GM12873 (cell line): ENCODE results near the gene FYB2.

Experiments used
- TF ChIP-seq, protein P1 (sequence below): IDR thresholded peaks from 2 replicates; pipeline ENCODE4 v1.5.1; 2012; ENCODE audit warnings: low read depth, mild to moderate bottlenecking, moderate library complexity, low read length, control low read depth; ENCODE audit not compliant: insufficient read depth; ENCODE audit errors: missing control alignments

The FYB2 gene

GRCh38 chr1:56671085-56671484 is 148.1 kb downstream of the FYB2 start:
- TF ChIP-seq, protein P1, sequence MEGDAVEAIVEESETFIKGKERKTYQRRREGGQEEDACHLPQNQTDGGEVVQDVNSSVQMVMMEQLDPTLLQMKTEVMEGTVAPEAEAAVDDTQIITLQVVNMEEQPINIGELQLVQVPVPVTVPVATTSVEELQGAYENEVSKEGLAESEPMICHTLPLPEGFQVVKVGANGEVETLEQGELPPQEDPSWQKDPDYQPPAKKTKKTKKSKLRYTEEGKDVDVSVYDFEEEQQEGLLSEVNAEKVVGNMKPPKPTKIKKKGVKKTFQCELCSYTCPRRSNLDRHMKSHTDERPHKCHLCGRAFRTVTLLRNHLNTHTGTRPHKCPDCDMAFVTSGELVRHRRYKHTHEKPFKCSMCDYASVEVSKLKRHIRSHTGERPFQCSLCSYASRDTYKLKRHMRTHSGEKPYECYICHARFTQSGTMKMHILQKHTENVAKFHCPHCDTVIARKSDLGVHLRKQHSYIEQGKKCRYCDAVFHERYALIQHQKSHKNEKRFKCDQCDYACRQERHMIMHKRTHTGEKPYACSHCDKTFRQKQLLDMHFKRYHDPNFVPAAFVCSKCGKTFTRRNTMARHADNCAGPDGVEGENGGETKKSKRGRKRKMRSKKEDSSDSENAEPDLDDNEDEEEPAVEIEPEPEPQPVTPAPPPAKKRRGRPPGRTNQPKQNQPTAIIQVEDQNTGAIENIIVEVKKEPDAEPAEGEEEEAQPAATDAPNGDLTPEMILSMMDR: no peak

DNA sequence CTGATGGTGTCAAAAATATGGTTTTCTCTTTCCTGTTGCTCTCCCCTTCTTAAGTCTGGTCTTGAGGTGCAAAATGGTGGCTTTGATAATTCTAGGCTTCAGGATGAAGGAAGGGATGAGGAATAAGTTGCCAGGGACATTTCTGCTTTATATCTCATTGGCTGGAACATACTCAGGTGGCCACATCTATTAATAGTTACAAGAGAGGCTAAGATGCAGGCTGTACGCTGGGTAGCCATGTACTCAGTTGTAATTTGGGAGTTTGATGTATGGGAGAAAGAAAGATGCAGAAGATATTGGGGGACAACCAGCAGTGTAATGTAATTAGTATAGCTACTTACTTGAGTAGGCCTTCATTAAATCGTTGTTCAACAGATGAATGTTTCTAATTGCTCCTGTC is 148.9 kb downstream of the FYB2 start:
- TF ChIP-seq, protein P1: no peak
